NOMO-1 treated with dmso at 0.1 percent for 144 hours (cell line): Measurements from ENCODE around the gene EPN3.

ENCODE experiments used
- DNase-seq: peaks from one replicate; lab custom pipeline; 2025; ENCODE audit not compliant: unreplicated experiment; lab: John Stamatoyannopoulos, UW

The EPN3 gene

DNA sequence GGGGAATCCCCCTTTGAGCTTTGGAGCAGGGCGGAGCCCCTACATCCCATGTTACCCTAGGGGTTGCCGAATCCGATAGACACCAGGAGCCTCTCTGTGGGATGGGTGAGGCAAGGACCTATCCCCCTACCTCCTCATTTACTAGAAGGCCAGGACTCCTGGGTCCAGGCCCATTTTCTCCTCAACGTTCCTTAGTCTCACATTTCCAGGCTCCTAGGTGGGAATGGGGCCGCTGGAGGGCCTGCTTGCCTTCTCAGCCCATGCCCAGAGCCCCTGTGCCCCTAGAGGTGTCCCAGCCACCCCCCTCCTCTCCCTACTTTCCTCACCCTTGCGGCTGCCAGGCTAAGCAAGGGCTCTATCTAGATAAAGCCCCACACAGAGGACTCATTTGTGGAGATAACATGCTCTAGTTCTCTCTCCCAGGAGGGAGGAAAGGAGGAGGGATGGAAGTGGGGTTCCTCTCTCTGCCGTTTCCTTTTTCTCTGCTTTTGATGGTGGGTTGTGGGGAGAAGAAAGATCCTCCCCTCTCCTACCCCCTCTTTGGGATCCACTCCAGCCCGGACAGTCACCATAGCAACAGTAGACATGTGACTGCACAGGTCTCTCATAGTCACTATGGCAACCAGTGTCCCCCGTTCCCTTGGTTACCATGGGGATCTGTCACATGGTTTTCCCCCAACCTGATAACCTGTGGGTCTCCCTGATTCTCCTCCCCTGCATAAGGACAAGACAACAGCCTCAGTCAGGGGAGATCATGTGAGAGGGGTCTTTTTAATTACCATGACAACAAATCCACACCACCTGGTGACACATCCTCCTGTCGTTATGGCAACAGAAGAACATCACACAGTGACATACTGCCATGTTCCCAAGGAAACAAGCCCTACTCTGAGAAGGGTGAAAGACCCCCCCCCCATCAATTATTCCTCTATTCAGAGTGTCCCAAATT, 33.1 kb downstream of the EPN3 start:
- DNase-seq, result no peak

DNA sequence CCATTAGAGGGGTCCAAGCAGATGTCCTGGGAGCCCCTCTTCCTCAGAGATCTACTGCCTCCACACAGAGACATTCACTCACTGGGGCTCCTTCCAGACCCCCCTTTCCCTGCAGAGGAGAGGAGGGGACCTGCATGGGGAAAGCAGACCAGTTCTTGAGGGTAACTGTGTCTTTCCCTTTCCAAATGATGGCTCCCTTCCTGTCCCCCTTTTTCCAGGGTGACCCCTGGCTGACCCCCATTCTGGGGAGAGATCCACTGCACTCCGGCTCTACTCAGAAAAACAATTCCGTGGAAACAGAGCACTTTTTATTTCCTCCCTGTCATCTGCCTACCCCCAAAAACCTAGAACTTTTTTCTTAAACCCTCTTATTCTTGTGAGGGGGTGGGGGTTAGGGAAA, 34.4 kb downstream of the EPN3 start:
- no peak for DNase-seq

DNA sequence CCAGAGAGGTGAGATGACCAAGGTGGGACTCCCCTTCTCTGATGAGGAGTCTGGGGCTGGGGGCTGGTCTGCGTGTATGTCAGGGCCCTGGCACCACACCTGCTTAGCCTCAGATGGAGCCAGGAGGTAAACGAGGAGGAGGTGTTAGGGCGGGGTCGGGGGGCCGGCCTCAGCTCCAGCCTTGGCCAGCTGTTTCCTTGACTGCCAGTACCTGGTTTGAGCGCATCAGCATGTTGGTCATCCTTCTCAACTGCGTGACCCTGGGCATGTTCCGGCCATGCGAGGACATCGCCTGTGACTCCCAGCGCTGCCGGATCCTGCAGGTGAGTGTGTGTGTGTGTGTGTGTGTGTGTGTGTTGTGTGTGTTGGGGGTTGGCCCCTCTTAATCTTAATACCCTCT, 36.1 kb downstream of the EPN3 start:
- DNase-seq, result no peak

DNA sequence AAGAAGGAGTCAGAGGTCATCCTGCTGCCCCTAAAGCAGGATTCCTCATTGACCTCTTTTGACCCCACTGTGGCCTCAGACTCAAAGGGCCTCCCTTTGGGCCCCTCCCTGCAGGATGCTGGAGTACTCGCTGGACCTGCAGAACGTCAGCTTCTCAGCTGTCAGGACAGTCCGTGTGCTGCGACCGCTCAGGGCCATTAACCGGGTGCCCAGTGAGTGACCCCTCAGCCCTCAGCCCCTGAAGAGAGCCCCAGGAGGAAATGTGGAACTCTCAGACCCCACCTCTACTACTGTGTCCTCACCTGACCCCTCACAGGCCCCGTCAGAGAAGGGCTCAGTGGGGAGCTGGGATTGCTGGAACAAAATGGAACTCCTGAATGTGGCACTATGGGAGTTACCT, 37.1 kb downstream of the EPN3 start:
- no peak for DNase-seq

DNA sequence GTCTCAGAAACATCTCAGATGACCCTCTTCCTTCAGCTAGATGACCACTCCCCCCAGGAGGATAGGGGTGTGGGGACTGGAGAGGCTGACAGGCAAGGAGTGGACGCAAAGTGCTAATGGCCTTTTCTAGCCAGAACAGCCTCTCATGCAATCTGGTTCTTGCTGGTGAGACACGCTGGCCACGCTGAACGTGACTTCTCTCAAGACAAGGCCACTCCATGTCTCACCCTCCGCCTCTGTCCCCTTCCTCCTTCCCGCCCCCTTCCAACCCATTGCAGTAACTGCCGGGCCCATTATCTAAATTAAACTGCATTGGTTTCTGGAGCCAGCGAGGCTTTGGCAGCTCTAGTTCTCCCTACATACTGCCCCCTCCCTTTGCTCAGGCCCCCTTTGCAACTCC, 37.5 kb downstream of the EPN3 start:
- no peak for DNase-seq

DNA sequence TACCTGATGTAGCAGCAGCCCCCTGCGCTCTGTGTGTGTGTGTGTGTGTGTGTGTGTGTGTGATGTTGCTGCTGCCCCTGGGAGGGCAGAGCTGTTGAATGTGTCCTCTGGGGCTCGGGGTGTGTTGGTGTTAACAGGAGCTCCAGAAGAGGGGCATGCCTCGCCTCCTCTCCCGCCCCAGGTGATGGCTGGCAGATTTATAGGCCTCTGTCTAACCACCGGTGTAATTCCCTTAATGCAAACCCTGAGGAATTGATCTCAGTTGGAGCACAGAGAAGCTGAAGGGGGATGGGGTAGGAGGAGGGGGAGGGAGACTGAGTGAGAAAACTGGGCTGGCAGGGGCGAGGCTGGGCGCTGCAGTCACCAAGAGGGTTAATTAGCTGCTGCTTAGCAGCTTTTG, 38.0 kb downstream of the EPN3 start:
- DNase-seq, result no peak

DNA sequence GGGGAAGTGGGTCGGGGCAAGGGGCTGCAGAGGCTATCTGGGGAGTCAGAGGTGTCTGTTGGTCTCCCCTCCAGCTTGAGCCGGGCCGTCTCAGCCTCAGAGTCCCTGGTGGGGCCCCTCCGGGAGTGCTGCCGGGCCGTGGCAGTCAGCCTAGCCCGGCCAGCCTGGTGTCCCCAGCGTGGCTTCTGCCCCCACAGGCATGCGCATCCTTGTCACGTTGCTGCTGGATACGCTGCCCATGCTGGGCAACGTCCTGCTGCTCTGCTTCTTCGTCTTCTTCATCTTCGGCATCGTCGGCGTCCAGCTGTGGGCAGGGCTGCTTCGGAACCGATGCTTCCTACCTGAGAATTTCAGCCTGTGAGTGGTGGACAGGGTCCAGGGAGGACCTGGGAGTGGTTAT, 39.1 kb downstream of the EPN3 start:
- DNase-seq, result no peak

DNA sequence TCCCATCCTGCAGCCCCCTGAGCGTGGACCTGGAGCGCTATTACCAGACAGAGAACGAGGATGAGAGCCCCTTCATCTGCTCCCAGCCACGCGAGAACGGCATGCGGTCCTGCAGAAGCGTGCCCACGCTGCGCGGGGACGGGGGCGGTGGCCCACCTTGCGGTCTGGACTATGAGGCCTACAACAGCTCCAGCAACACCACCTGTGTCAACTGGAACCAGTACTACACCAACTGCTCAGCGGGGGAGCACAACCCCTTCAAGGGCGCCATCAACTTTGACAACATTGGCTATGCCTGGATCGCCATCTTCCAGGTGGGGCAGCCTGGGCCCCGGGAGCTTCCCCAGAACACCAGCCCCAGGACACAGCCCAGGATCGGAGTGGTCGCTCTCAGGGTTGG, 40.0 kb downstream of the EPN3 start:
- no peak for DNase-seq

DNA sequence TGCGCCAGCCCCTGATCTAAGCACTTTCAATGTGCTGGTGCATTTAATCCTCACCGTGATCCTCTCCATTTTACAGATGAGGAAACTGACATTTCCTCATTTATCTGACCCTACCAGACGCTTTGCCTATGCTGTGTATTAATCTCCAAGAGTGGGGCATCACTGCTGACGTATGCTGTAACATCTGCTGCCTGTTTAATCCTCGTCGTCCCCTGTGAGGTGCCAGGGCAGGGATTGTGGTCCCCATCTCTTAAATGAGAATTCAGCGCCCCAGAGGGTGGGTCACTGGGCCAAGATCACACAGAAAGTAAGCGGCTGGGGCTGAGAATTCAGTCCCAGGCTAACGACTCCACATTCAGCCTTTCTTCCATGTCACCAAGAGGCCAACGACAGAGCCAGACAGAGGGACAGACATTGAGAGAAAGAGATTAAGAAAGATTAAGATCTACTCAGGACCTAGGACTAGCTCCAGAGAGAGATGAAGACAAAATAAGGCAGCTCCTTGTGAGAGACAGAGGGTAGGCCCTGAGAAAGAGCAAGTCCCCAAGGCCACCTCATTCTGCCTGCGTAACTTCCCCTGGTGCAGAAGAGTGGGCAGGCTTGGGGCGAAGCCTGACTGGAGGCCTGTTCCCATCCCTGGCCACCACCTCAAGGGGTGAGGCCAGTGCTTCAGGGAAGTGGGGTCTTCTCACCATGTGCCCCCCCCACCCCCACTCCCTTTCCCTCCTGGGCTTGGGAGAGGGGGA, 41.5 kb downstream of the EPN3 start:
- no peak for DNase-seq

DNA sequence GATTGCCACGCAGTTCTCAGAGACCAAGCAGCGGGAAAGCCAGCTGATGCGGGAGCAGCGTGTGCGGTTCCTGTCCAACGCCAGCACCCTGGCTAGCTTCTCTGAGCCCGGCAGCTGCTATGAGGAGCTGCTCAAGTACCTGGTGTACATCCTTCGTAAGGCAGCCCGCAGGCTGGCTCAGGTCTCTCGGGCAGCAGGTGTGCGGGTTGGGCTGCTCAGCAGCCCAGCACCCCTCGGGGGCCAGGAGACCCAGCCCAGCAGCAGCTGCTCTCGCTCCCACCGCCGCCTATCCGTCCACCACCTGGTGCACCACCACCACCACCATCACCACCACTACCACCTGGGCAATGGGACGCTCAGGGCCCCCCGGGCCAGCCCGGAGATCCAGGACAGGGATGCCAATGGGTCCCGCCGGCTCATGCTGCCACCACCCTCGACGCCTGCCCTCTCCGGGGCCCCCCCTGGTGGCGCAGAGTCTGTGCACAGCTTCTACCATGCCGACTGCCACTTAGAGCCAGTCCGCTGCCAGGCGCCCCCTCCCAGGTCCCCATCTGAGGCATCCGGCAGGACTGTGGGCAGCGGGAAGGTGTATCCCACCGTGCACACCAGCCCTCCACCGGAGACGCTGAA, 43.2 kb downstream of the EPN3 start:
- DNase-seq, result no peak

DNA sequence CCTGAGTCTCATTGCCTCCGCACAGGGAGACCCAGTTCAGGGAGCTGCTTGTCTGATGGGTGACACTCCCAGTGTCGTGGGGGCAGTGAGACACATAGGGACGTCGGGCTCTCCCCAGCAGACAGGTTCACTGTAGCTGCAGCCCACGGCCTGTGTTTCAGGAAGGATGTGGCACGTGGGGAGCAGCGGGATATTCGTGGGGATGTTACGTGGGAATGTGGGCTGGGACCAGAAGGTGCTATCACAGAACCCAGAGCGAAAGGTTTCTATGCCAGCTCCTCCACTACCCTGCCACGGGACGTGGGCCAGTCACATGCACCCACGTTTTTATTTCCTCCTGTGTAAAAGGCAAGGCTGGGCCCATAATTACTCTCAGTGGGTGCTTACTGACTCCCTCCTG, 44.3 kb downstream of the EPN3 start:
- no peak for DNase-seq

DNA sequence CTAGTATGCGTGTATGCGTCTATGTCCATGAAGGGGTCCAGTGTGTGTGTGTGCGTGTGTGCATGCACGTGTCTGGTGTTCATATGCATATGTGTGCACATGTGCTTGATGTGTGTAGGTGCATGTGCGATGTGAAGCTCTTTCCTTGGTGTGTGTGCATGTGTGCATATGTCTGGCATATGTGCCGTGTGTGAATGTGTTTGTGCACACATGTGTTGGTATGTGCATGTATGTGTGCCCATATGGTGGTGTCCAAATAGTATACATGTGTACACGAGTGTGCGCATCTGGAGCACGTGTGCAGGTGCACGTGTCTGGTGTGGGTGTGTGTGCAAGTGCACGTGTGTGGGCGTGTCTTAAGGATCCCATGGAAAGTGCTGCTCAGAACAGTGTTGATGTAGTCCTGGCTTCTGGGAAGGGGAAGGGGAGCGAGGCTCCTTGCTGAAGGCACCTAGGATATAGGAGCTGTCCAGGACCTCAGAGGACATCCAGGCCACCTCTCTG, 45.0 kb downstream of the EPN3 start:
- no peak for DNase-seq

DNA sequence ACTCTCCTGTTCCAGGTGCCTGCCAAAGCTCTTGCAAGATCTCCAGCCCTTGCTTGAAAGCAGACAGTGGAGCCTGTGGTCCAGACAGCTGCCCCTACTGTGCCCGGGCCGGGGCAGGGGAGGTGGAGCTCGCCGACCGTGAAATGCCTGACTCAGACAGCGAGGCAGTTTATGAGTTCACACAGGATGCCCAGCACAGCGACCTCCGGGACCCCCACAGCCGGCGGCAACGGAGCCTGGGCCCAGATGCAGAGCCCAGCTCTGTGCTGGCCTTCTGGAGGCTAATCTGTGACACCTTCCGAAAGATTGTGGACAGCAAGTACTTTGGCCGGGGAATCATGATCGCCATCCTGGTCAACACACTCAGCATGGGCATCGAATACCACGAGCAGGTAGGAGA, 45.6 kb downstream of the EPN3 start:
- DNase-seq, result no peak

DNA sequence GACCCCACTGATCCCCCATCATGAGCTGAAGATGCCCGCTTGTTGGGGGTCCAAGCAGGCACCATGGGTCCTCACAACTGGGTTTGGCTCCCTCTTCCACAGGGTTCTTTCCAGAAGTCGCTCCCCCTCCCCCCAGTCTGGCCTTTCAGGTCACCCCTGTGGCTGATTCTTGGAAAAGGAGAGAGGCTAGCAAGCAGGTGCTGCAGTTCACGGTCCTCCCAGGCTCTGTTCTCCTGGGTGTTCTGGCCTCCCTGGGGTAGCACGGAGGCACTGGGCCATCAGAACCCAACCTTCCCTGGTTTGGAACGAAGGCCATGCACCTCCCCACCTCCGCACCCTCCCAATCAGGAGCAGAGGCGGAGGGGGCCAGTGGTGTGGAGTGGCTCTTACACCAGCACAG, 46.9 kb downstream of the EPN3 start:
- DNase-seq, result no peak

DNA sequence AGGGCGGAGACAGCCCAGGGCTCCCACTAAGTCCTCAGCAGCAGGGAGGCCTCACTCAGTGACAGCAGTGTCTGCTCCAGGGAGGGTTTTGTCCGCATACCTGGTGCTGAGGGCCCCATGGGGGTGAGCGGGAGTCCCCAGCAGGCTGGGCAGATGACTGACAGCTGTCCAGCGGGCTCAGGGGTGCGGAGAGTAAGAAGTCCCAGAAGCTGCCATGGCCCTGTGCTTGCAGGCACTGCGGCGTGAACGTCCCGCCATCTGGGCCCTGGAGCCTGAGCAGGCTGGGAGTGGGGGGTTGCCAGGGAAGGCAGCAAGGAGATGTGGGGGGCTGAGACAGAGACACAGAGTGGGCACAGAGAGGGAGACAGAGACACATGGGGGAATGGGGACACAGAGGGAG, 48.1 kb downstream of the EPN3 start:
- no peak for DNase-seq

DNA sequence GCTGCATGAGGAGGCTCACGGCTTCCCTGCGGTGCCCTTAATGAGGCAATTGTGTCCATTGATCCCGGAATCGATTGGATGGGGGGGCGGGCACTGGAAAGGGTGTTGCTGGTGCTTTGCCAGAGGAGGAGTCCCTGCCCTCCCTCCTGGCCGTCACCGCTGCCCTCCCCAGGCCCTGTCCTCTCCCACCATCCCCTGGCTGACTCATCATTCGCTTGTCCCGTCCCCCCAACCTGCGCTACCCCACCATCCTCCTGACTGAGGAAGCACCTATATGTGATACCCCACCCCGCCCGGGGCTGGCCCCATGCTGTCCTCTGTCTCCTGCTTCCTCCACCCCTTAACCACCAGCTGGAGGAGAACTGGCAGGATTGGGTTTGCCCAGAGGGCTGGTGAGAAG, 48.8 kb downstream of the EPN3 start:
- DNase-seq, result no peak

DNA sequence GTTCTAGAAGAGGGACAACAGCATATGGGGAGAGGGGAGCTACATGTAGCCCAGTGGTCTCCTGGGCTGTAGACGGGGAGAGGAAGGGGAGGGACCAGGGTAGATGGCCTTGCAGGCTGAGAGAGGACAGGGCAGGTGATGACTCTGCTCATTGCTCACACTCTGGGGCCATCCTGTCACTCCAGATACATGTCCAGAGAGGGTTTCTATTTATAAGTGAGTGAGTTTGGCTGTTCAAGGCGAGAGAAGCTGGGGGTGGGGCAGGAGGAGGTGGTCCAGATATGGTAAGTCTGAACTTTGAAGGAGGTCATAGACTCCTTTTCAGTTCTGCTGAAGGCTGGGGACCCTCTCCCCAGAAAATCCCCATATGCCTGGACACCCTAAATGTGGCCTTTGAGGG, 50.2 kb downstream of the EPN3 start:
- no peak for DNase-seq

DNA sequence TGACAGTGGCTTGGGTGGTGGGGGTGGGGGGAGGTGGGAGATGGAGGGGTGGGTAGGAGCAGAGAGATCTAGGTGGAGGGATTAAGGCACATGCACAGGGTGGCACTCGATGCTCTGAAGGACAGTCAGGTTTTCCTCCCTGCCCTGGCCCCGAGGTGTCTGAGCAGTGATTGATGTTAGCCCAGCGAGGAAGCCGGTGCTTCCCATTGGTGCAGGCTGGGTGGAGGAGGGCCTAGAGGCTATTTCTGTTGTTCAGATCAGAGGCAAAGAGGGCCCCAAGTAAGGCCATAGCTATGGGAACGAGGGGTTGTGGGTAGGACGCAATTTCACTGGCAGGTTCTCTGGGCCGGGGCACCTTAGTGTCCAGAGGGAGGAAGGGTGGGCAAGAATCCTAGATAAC, 51.1 kb downstream of the EPN3 start:
- no peak for DNase-seq

DNA sequence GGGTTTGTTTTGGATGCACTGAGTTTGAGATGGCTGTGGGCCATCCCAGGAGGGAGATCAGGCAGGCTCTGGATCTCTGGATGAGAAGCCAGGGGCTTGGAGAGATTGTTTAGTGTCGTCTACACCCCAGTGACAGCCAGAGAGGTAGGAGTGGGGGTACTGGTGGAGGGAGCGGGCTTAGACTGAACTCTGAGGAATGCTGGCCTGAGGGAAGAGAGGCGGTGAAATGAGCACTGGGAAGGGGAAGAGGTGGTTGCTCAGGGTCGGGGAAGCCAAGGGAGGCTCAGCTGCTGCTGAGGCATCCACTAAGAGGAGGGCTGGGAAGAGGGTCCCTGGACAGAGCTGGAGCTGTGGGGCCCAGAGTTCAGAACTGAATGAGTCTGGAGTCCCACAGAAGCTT, 51.6 kb downstream of the EPN3 start:
- DNase-seq, result no peak

DNA sequence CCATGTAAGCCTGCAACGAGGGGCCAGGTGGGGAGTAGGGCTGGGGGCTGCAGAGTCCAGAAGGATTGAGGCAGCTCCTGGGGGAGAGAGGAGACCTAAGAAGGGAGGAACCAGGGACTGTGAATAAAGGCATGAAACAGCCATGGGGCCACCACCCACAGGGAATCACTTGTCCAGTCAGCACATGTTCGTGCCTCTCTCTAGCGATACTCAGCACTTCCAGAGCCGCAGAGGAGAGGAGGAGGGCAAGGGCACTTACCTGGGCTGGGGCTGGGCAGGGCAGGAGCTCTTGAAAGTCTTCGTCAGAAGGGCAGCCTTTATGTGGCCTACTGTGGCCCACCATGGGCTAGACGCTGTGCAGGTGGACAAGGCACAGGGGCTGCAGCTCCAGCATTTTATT, 52.2 kb downstream of the EPN3 start:
- no peak for DNase-seq

DNA sequence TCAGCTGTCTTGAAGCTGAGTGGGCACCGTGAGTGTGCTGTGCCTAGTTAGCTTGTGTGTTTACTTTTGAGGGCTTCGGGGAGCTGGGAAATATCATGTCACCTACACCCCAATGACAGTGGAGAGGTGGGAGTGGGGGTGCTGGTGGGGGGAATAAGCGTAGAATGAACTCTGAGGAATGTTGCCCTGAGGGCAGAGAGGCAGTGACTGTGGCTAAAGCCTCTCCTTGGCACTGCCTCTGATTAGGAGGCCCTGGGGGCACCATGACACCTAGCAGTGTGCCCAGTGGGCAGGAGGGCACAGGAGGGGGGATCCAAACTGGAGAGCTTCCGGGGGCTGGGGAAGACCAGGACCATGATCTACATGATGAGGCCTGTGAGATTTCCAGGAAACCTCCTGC, 52.8 kb downstream of the EPN3 start:
- no peak for DNase-seq

DNA sequence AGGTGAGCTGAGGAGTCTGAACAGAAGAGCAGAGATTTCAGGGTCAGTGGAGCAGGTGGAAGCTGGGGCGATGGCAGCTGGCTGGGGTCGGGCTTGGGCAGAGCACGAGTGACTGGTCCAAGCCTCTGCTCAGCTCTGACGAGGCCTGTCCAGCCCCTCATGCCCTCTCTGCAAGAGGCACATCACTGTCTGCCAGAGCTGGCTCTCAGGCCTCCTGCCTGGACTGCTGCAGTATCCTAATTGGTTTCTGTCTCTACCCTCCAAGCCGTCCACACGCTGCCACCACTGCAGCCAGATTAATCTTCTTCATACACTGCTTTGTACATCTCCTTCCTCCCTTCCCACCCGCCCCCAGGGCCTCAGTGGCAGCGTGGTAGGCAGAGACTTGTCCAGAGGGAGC, 53.4 kb downstream of the EPN3 start:
- no peak for DNase-seq
